Renal cortical epithelial cell (primary cell): Measurements from ENCODE around the gene COX7B2. TPM values are rescaled to one million over a fixed set of nuclear protein-coding genes. Genes with fewer than 3 reads are reported as not detected.

Experiments
- DNase-seq: peaks from one replicate; pipeline ENCODE4 v3.0.0-alpha.2; 2011; ENCODE audit warnings: low read depth
- total RNA-seq: library from RNA; depleted of rRNA; stranded (reverse); fragments of >200 nt; gene quantifications from 2 replicates; pipeline ENCODE4 v1.2.3, GENCODE V29; 2014

COX7B2 gene
- total RNA-seq, 1 donor from 2014 or later = not detected

DNA sequence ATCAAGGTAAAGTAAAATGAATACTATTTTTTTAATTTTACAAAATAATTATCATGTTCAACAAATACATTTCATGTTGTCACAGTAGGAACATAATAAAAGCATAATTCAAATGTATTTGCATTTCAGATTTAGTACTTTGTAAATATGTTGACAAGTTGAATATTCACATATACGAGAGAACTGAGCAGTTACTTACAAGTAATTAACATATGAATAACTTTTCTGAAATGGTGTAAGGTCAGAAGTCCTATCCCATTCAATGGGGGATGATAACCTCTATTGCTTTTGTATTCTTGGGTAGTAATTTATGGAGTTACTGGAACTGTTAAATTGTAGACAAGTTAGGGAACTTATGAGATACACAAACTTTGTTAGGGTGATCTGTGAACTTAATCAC lies 191.1 kb downstream of the COX7B2 start:
- DNase-seq = no peak

DNA sequence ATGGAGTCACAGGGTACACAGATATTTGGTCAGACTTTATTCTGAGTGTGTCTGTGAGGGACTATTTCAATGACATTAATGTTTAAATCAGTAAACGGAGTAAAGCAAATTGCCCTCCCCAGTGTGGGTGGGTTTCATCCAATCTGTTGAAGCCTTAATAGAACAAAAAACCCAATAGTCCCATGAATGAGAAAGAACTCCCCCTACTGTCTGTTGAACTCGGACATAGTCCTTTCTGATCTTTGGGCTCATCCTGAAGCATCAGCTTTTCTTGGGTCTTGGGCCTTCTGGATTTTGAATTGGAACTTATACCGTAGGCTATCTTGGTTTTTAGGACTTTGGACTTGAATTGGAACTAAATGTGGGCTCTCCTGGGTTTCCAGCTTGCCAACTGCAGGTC lies 193.6 kb downstream of the COX7B2 start:
- DNase-seq = no peak

DNA sequence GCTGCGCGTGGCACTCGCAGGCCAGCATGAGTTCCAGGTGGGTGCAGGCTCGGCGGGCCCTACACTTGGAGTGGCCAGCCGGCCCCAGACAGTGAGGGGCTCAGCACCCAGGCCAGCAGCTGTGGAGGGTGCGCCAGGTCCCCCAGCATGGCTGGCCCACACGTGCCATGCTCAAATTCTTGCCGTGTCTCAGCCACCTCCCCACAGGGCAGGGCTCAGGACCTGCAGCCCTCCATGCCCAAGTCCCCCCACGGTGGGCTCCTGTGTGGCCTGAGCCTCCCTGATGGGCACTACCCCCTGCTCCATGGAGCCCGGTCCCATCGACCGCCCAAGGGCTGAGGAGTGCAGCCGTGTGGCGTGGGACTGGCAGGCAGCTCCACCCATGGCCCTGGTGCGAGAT lies 210.2 kb downstream of the COX7B2 start:
- DNase-seq = no peak

Other genes with a start within 250 kb of the COX7B2 start
- gene GABRA4, start 84.3 kb upstream of the COX7B2 start, total RNA-seq = not detected in 2 replicates
- gene GABRB1, start 122.3 kb upstream of the COX7B2 start, total RNA-seq = 0.20 TPM in 1 of 2 replicates, not detected in the other